ENCODE results near the gene NDUFAF5.
"Not testable (repeated sequence)": the region's sequence is repeated elsewhere in the genome, so short reads cannot be mapped to it uniquely, and the experiment has no call there.

NDUFAF5 gene

GRCh38 chr20:13784893-13785715 lies at the start of gene NDUFAF5, which contains the start of gene ESF1:
NDUFAF5 (plus strand) TSS chr20:13785028; CDS start chr20:13785069, 41 bp downstream.
ESF1 (minus strand) TSS chr20:13784919; CDS start chr20:13783140, 1,779 bp downstream.
- DNase-seq = peak; percentile 94

- no peak for DNase-seq
Observed at GRCh38 chr20:13735826-13736225, 49.0 kb upstream of the NDUFAF5 start.

- DNase-seq = no peak
Observed at GRCh38 chr20:13736436-13737191, 48.2 kb upstream of the NDUFAF5 start.

- not testable (repeated sequence) for DNase-seq
Observed at GRCh38 chr20:13738187-13738586, 46.6 kb upstream of the NDUFAF5 start.

- DNase-seq = no peak
Observed at GRCh38 chr20:13739731-13740649, 44.8 kb upstream of the NDUFAF5 start.

- no peak for DNase-seq
Observed at GRCh38 chr20:13741879-13742278, 42.9 kb upstream of the NDUFAF5 start.

GRCh38 chr20:13744352-13744751 lies 40.5 kb upstream of the NDUFAF5 start:
- no peak for DNase-seq

GRCh38 chr20:13745784-13746183 lies 39.0 kb upstream of the NDUFAF5 start:
- DNase-seq = no peak

- DNase-seq = no peak
Observed at GRCh38 chr20:13749811-13750210, 35.0 kb upstream of the NDUFAF5 start.

GRCh38 chr20:13753436-13754036 lies 31.3 kb upstream of the NDUFAF5 start:
- DNase-seq = no peak

- no peak for DNase-seq
Observed at GRCh38 chr20:13755809-13756208, 29.0 kb upstream of the NDUFAF5 start.

- DNase-seq = no peak
Observed at GRCh38 chr20:13756551-13756950, 28.3 kb upstream of the NDUFAF5 start.

- DNase-seq = no peak
Observed at GRCh38 chr20:13758884-13759283, 25.9 kb upstream of the NDUFAF5 start.

- DNase-seq = not testable (repeated sequence)
Observed at GRCh38 chr20:13760451-13760946, 24.3 kb upstream of the NDUFAF5 start.

GRCh38 chr20:13765299-13765698 lies 19.5 kb upstream of the NDUFAF5 start:
- DNase-seq = no peak

GRCh38 chr20:13765868-13766416 lies 18.9 kb upstream of the NDUFAF5 start:
- DNase-seq = no peak

GRCh38 chr20:13770141-13770540 lies 14.7 kb upstream of the NDUFAF5 start:
- no peak for DNase-seq

- DNase-seq = peak; percentile 9
Observed at GRCh38 chr20:13771853-13772453, 12.9 kb upstream of the NDUFAF5 start.

GRCh38 chr20:13772529-13772928 lies 12.3 kb upstream of the NDUFAF5 start:
- no peak for DNase-seq

- no peak for DNase-seq
Observed at GRCh38 chr20:13775867-13776266, 9.0 kb upstream of the NDUFAF5 start.

- DNase-seq = no peak
Observed at GRCh38 chr20:13777171-13777601, 7.6 kb upstream of the NDUFAF5 start.

Data from NCI-H2029 (cell line).